GM12878 (cell line): Measurements from ENCODE around the gene CLIC6.

Source experiments
- CEBPB ChIP-seq, 2 experiments: fragments of 150-350 bp in 1 of 2; IDR thresholded peaks; 2 replicates each; pipeline ENCODE4 v1.6.1; 2012 to 2014; ENCODE audit warnings: low read depth in 2 of 2, low read length in 2 of 2, borderline replicate concordance in 1 of 2, inconsistent platforms in 1 of 2
- EP300 ChIP-seq, 2 experiments: fragments of 150-350 bp in 1 of 2; IDR thresholded peaks; 2 replicates each; pipeline ENCODE4 v1.6.1; 2011 to 2012; ENCODE audit warnings: low read depth in 2 of 2, low read length in 2 of 2, borderline replicate concordance in 1 of 2, improper control_type of control experiment in 1 of 2, inconsistent platforms in 1 of 2; ENCODE audit not compliant: control insufficient read depth in 1 of 2
- ETV6 ChIP-seq, 2 experiments: fragments of 450-650 bp in 1 of 2; IDR thresholded peaks in 1 of 2; conservative IDR thresholded peaks in 1 of 2; 2 replicates each; pipeline ENCODE4 v1.6.1; 2014; ENCODE audit warnings: antibody characterized with exemption in 1 of 2, borderline replicate concordance in 1 of 2, low read depth in 1 of 2, mild to moderate bottlenecking in 1 of 2, moderate library complexity in 1 of 2
- EZH2 ChIP-seq: IDR thresholded peaks from 2 replicates; pipeline ENCODE4 v1.6.1; 2012; ENCODE audit warnings: low read depth, mild to moderate bottlenecking, control low read depth, inconsistent platforms, low read length, borderline replicate concordance; ENCODE audit not compliant: control insufficient read depth
- WRNIP1 ChIP-seq: IDR thresholded peaks from 2 replicates; pipeline ENCODE4 v1.6.1; 2011; ENCODE audit warnings: low read depth, low read length, improper control_type of control experiment, borderline replicate concordance
- TF ChIP-seq, protein P1 (sequence below), 3 experiments: IDR thresholded peaks in 2 of 3; conservative IDR thresholded peaks in 1 of 3; 2 replicates each; pipeline ENCODE4 v1.5.1; 2011; ENCODE audit warnings: low read depth in 3 of 3, low read length in 3 of 3, mild to moderate bottlenecking in 3 of 3, control low read depth in 2 of 3, moderate library complexity in 2 of 3, inconsistent platforms in 1 of 3, mixed read lengths in 1 of 3; ENCODE audit not compliant: control insufficient read depth in 2 of 3, insufficient read depth in 1 of 3; ENCODE audit errors: extremely low read depth in 1 of 3

DNA sequence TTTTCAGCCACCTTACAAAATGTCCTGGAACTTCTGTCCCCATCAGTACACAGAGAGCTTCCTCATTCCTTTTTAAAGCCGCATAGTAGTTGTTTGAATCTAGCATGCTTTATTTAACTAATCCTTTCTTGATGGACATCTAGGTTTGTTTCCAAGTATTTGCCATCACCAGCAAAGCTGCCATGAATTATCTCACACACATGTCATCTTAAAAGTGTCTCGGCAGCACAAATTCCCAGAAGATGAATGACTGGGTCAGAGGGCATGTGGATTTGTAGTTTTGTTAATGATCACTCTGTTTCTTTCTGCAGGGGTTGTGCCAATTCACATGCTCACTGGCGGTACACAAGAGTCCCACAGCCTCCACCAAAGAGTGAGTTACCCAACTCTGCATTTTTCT is 68.3 kb downstream of the CLIC6 start:
- TF ChIP-seq, protein P1, sequence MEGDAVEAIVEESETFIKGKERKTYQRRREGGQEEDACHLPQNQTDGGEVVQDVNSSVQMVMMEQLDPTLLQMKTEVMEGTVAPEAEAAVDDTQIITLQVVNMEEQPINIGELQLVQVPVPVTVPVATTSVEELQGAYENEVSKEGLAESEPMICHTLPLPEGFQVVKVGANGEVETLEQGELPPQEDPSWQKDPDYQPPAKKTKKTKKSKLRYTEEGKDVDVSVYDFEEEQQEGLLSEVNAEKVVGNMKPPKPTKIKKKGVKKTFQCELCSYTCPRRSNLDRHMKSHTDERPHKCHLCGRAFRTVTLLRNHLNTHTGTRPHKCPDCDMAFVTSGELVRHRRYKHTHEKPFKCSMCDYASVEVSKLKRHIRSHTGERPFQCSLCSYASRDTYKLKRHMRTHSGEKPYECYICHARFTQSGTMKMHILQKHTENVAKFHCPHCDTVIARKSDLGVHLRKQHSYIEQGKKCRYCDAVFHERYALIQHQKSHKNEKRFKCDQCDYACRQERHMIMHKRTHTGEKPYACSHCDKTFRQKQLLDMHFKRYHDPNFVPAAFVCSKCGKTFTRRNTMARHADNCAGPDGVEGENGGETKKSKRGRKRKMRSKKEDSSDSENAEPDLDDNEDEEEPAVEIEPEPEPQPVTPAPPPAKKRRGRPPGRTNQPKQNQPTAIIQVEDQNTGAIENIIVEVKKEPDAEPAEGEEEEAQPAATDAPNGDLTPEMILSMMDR (IDR thresholded peaks at IDR 0.05 in 2 of 3, conservative IDR thresholded peaks at IDR 0.05 in 1 of 3; ENCODE audit: control insufficient read depth in 2 of 3, extremely low read depth in 1 of 3, insufficient read depth in 1 of 3, low read depth in 3 of 3, low read length in 3 of 3): no peak
- no peak for TF ChIP-seq WRNIP1
- TF ChIP-seq CEBPB (IDR thresholded peaks at IDR 0.05; ENCODE audit: borderline replicate concordance in 1 of 2, low read depth in 2 of 2, low read length in 2 of 2): no peak
- TF ChIP-seq EP300 (IDR thresholded peaks at IDR 0.05; ENCODE audit: borderline replicate concordance in 1 of 2, control insufficient read depth in 1 of 2, low read depth in 2 of 2, low read length in 2 of 2): no peak
- no peak for TF ChIP-seq ETV6 (conservative IDR thresholded peaks at IDR 0.05 in 1 of 2, IDR thresholded peaks at IDR 0.05 in 1 of 2; ENCODE audit: borderline replicate concordance in 1 of 2, low read depth in 1 of 2)
- TF ChIP-seq EZH2: no peak
